Caco-2 (cell line): ENCODE measurements around the gene WNT7A. TPM values are rescaled to one million over a fixed set of nuclear protein-coding genes. Genes with fewer than 3 reads are reported as not detected.

Source experiments
- BruUV-seq: library from RNA; stranded (reverse); fragments of 400-500 nt; replicated peaks from 2 replicates; lab custom pipeline; 2021; lab: Mats Ljungman, UMichigan
- CTCF ChIA-PET: fragments of 300-600 bp; sonication (Branson Sonifier 250); formaldehyde crosslinking; loops from one replicate; lab custom pipeline; 2022; ENCODE audit warnings: antibody characterized with exemption; lab: Charles Lee
- POLR2A ChIA-PET: fragments of 300-600 bp; sonication (Branson Sonifier 250); formaldehyde crosslinking; loops from one replicate; lab custom pipeline; 2022; ENCODE audit warnings: antibody characterized with exemption; lab: Charles Lee
- DNase-seq, 2 experiments: peaks; one replicate each; pipeline versions ENCODE4 v3.0.0 to v3.0.0-alpha.2; 2020 to 2022
- H3K27me3 ChIP-seq: replicated peaks from 2 replicates; pipeline ENCODE4 v1.6.0; 2011; ENCODE audit warnings: low read length; ENCODE audit not compliant: control insufficient read depth, insufficient read depth
- H3K36me3 ChIP-seq: 2 replicates; pipeline ENCODE4 v1.5.1; 2011; ENCODE audit warnings: low read length; ENCODE audit not compliant: control insufficient read depth, insufficient read depth
- H3K4me1 ChIP-seq: fragments of 250-450 bp; sonication (Bioruptor Pico); 2 replicates; pipeline ENCODE4 v1.5.1; 2020; ENCODE audit warnings: mild to moderate bottlenecking
- H3K4me3 ChIP-seq: 2 replicates; pipeline ENCODE4 v1.5.1; 2011; ENCODE audit warnings: low read depth, mild to moderate bottlenecking, control low read depth, low read length
- H3K9me3 ChIP-seq: fragments of 250-450 bp; sonication (Bioruptor Pico); 2 replicates; pipeline ENCODE4 v1.5.1; 2020; ENCODE audit warnings: mild to moderate bottlenecking, moderate library complexity
- H3K27ac Mint-ChIP-seq: one replicate; pipeline ENCODE4 v1.8.0; 2022; ENCODE audit warnings: mixed read lengths; ENCODE audit not compliant: unreplicated experiment
- H3K27me3 Mint-ChIP-seq: one replicate; pipeline ENCODE4 v1.8.0; 2022; ENCODE audit warnings: mixed read lengths; ENCODE audit not compliant: insufficient read depth, unreplicated experiment
- H3K36me3 Mint-ChIP-seq: one replicate; pipeline ENCODE4 v1.8.0; 2022; ENCODE audit warnings: mild to moderate bottlenecking, mixed read lengths; ENCODE audit not compliant: insufficient read depth, unreplicated experiment
- H3K4me1 Mint-ChIP-seq: one replicate; pipeline ENCODE4 v1.8.0; 2022; ENCODE audit warnings: low read depth, mixed read lengths; ENCODE audit not compliant: unreplicated experiment
- H3K4me3 Mint-ChIP-seq: one replicate; pipeline ENCODE4 v1.8.0; 2022; ENCODE audit warnings: mild to moderate bottlenecking, moderate library complexity, mixed read lengths; ENCODE audit not compliant: unreplicated experiment
- H3K9me3 Mint-ChIP-seq: one replicate; pipeline ENCODE4 v1.8.0; 2022; ENCODE audit warnings: mixed read lengths; ENCODE audit not compliant: unreplicated experiment
- CTCF ChIP-seq, 2 experiments: fragments of 200-600 bp in 1 of 2; IDR thresholded peaks; 1 replicate in 1 of 2; 2 replicates in 1 of 2; pipeline versions ENCODE4 v1.5.1 to v1.8.0; 2011 to 2022; ENCODE audit warnings: antibody characterized with exemption in 1 of 2, control low read depth in 1 of 2, inconsistent platforms in 1 of 2, low read depth in 1 of 2, low read length in 1 of 2, mild to moderate bottlenecking in 1 of 2, moderate library complexity in 1 of 2; ENCODE audit not compliant: insufficient read depth in 1 of 2, severe bottlenecking in 1 of 2, unreplicated experiment in 1 of 2
- intact Hi-C: fragments of 100-400 bp; cut with micrococcal nuclease; formaldehyde crosslinking; loops from one replicate; pipeline ENCODE4 v1.10.0; 2022; ENCODE audit not compliant: unreplicated experiment
- total RNA-seq: library from RNA; stranded (reverse); gene quantifications from 2 replicates; pipeline ENCODE4 v1.2.3, GENCODE V29; 2022

Gene WNT7A
- total RNA-seq, 1 experiment from 2014 or later = 1.1 TPM

GRCh38 chr3:13841826-13842225, 38.0 kb downstream of the WNT7A start:
- Mint-ChIP-seq H3K36me3 (no peaks in the 10 kb centered on the region), H3K27ac (no peak overlapping the region), H3K9me3 (no peaks in the 10 kb centered on the region), H3K27me3 (peaks cover 2% of the 10 kb centered on the region), H3K4me1 (no peaks in the 10 kb centered on the region), H3K4me3 (no peak overlapping the region)
- no TSS peak for BruUV-seq
- intact Hi-C loops = no loop called here
- CTCF ChIA-PET = no interaction called here
- no peaks in the 10 kb centered on the region for H3K36me3 ChIP-seq
- no peak for TF ChIP-seq CTCF (IDR thresholded peaks at IDR 0.05; ENCODE audit: insufficient read depth in 1 of 2, low read depth in 1 of 2, low read length in 1 of 2, severe bottlenecking in 1 of 2, unreplicated experiment in 1 of 2)
- H3K4me3 ChIP-seq = no peak overlapping the region
- H3K27me3 ChIP-seq = no peaks in the 10 kb centered on the region
- POLR2A ChIA-PET = no interaction called here
- no peaks in the 10 kb centered on the region for H3K4me1 ChIP-seq
- H3K9me3 ChIP-seq = no peaks in the 10 kb centered on the region
- DNase-seq = no peak

DNA sequence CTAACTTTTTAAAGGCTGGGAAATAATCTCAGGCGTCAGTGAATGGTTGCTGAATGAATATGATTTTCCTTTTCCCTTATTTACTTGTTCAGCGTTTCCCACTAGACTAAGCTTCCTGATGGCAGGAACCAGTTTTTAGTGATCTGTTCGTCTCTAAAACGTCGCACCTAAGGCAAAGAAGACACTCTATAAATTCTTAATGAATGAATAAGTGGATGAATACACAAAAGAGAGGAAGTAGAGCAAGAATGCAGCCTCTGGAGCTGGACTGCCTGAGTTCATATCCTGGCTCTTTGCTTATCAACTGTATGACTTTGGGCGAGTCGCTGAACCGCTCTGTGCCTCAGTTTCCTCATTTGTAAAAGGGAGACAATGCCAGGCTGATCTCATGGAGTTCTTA, 38.7 kb downstream of the WNT7A start:
- H3K9me3 Mint-ChIP-seq = no peaks in the 10 kb centered on the region
- no peak for TF ChIP-seq CTCF (IDR thresholded peaks at IDR 0.05; ENCODE audit: insufficient read depth in 1 of 2, low read depth in 1 of 2, low read length in 1 of 2, severe bottlenecking in 1 of 2, unreplicated experiment in 1 of 2)
- no peak overlapping the region for H3K4me3 Mint-ChIP-seq
- ChIA-PET POLR2A (no interaction called here), CTCF (no interaction called here)
- intact Hi-C loops = no loop called here
- Histone ChIP-seq H3K4me1 (no peaks in the 10 kb centered on the region), H3K4me3 (no peak overlapping the region), H3K36me3 (no peaks in the 10 kb centered on the region), H3K9me3 (no peaks in the 10 kb centered on the region), H3K27me3 (no peaks in the 10 kb centered on the region)
- no peaks in the 10 kb centered on the region for H3K4me1 Mint-ChIP-seq
- peaks cover 5% of the 10 kb centered on the region for H3K27me3 Mint-ChIP-seq
- H3K36me3 Mint-ChIP-seq = no peaks in the 10 kb centered on the region
- no TSS peak for BruUV-seq
- no peak for DNase-seq
- no peak overlapping the region for H3K27ac Mint-ChIP-seq

GRCh38 chr3:13840456-13840855, 39.4 kb downstream of the WNT7A start:
- no TSS peak for BruUV-seq
- ChIA-PET CTCF (no interaction called here), POLR2A (no interaction called here)
- no peaks in the 10 kb centered on the region for H3K36me3 Mint-ChIP-seq
- DNase-seq = no peak
- H3K9me3 Mint-ChIP-seq = no peaks in the 10 kb centered on the region
- no peak overlapping the region for H3K4me3 Mint-ChIP-seq
- intact Hi-C loops = no loop called here
- TF ChIP-seq CTCF (IDR thresholded peaks at IDR 0.05; ENCODE audit: insufficient read depth in 1 of 2, low read depth in 1 of 2, low read length in 1 of 2, severe bottlenecking in 1 of 2, unreplicated experiment in 1 of 2) = no peak
- Histone ChIP-seq H3K9me3 (no peaks in the 10 kb centered on the region), H3K27me3 (no peaks in the 10 kb centered on the region), H3K4me3 (no peak overlapping the region), H3K36me3 (no peaks in the 10 kb centered on the region), H3K4me1 (no peaks in the 10 kb centered on the region)
- peaks cover 8% of the 10 kb centered on the region for H3K27me3 Mint-ChIP-seq
- H3K27ac Mint-ChIP-seq = no peak overlapping the region
- H3K4me1 Mint-ChIP-seq = no peaks in the 10 kb centered on the region
